ENCODE data around the gene TMEM62. TPM values are rescaled to one million over a fixed set of nuclear protein-coding genes. Genes with fewer than 3 reads are reported as not detected.
A peak's percentile ranks its signal among the peaks of the same experiment; 100 is the strongest.

Gene TMEM62
- total RNA-seq, 4 donors from 2014 or later, result 21.5 to 32.0 (median 25.4) TPM

- Histone ChIP-seq H3K27me3 (peaks cover 0 to 24% (median 0%) of the 10 kb centered on the region in 4 donors), H3K9me3 (no peaks in the 10 kb centered on the region), H3K36me3 (no peaks in the 10 kb centered on the region), H3K27ac (replicated peaks in 1 of 4) (no peak overlapping the region), H3K4me1 (no peaks in the 10 kb centered on the region), H3K4me3 (no peak overlapping the region)
- intact Hi-C loops (cut with DNase I), result no loop called here
- no peak for TF ChIP-seq POLR2A (IDR thresholded peaks at IDR 0.05; ENCODE audit: low read depth)
- no peak for TF ChIP-seq EP300 (IDR thresholded peaks at IDR 0.05)
- TF ChIP-seq POLR2AphosphoS5 (IDR thresholded peaks at IDR 0.05), result no peak
- no peak for TF ChIP-seq CTCF (IDR thresholded peaks at IDR 0.05)
- WGBS, result 77% methylated on average over 8 of the region's 8 CpGs
- no peak for DNase-seq (ENCODE audit: extremely low spot score)
Measured at GRCh38 chr15:43214169-43214568, 80.8 kb downstream of the TMEM62 start.

- intact Hi-C loops (cut with DNase I), result no loop called here
Measured at GRCh38 chr15:43214592-43215295, 81.4 kb downstream of the TMEM62 start.

GRCh38 chr15:43215961-43216360 is 82.6 kb downstream of the TMEM62 start:
- no peak for DNase-seq (ENCODE audit: extremely low spot score)
- no peaks in the 10 kb centered on the region for H3K36me3 ChIP-seq
- TF ChIP-seq POLR2AphosphoS5 (IDR thresholded peaks at IDR 0.05) (no peak), EP300 (IDR thresholded peaks at IDR 0.05) (no peak), POLR2A (IDR thresholded peaks at IDR 0.05; ENCODE audit: low read depth) (no peak), CTCF (IDR thresholded peaks at IDR 0.05) (no peak)
- WGBS, result 81% methylated on average over 7 of the region's 7 CpGs
- H3K4me1 ChIP-seq, result no peaks in the 10 kb centered on the region
- H3K27ac ChIP-seq (replicated peaks in 1 of 4), result no peak overlapping the region
- H3K27me3 ChIP-seq, result peaks cover 0 to 10% (median 0%) of the 10 kb centered on the region in 4 donors
- intact Hi-C loops (cut with DNase I), result no loop called here
- no peak overlapping the region for H3K4me3 ChIP-seq
- no peaks in the 10 kb centered on the region for H3K9me3 ChIP-seq

More at GRCh38 chr15:43214592-43215295, 81.4 kb downstream of the TMEM62 start:
- no peaks in the 10 kb centered on the region for H3K4me1 ChIP-seq
- no peak for TF ChIP-seq EP300 (IDR thresholded peaks at IDR 0.05)
- TF ChIP-seq CTCF (IDR thresholded peaks at IDR 0.05), result no peak
- TF ChIP-seq POLR2A (IDR thresholded peaks at IDR 0.05; ENCODE audit: low read depth), result no peak
- no peak for TF ChIP-seq POLR2AphosphoS5 (IDR thresholded peaks at IDR 0.05)
- H3K27me3 ChIP-seq, result peaks cover 0 to 19% (median 0%) of the 10 kb centered on the region in 4 donors
- H3K36me3 ChIP-seq, result no peaks in the 10 kb centered on the region
- no peaks in the 10 kb centered on the region for H3K9me3 ChIP-seq
- no peak overlapping the region for H3K4me3 ChIP-seq
- no peak for DNase-seq (ENCODE audit: extremely low spot score)
- WGBS, result 84% methylated on average over 4 of the region's 6 CpGs
- no peak overlapping the region for H3K27ac ChIP-seq (replicated peaks in 1 of 4)

- intact Hi-C loops (cut with DNase I), result no loop called here
- H3K4me1 ChIP-seq, result no peaks in the 10 kb centered on the region
- 38% methylated on average over 13 of the region's 13 CpGs for WGBS
- H3K27me3 ChIP-seq, result peaks cover 0 to 10% (median 0%) of the 10 kb centered on the region in 4 donors
- DNase-seq (ENCODE audit: extremely low spot score), result no peak
- no peaks in the 10 kb centered on the region for H3K36me3 ChIP-seq
- no peak overlapping the region for H3K27ac ChIP-seq (replicated peaks in 1 of 4)
- H3K9me3 ChIP-seq, result no peaks in the 10 kb centered on the region
- no peak overlapping the region for H3K4me3 ChIP-seq
- no peak for TF ChIP-seq POLR2A (IDR thresholded peaks at IDR 0.05; ENCODE audit: low read depth)
- TF ChIP-seq CTCF (IDR thresholded peaks at IDR 0.05), result peak in 1 of 3 experiments; percentile 5
Measured at GRCh38 chr15:43218908-43219706, 85.7 kb downstream of the TMEM62 start.

Measured in esophagus muscularis mucosa (tissue), 4 donors.